Natural killer cell (primary cell): ENCODE measurements around the gene SNAPC2. TPM values are rescaled to one million over a fixed set of nuclear protein-coding genes. Genes with fewer than 3 reads are reported as not detected.

Experiments used
- ATAC-seq, 3 donors: fragments of 150-1000 bp in 2 of 3; fragments of 200-7000 bp in 1 of 3; cut with Tn5 transposase; 1 replicate in 1 of 3; 2 replicates in 2 of 3; pipeline ENCODE4 v1.10.0; 2021; ENCODE audit warnings: mild to moderate bottlenecking in 2 of 3, moderate library complexity in 2 of 3
- DNase-seq, 2 donors: peaks; one replicate each; pipeline versions ENCODE4 v3.0.0 to v3.0.0-alpha.2; 2013 to 2021; ENCODE audit warnings: mixed read lengths in 1 of 2
- H3K27ac ChIP-seq: one replicate; pipeline ENCODE4 v1.5.1; 2013; ENCODE audit warnings: mild to moderate bottlenecking, low read length
- H3K27me3 ChIP-seq: one replicate; pipeline ENCODE4 v1.6.1; 2013; ENCODE audit warnings: low read length; ENCODE audit not compliant: control insufficient read depth, insufficient read depth
- H3K36me3 ChIP-seq: one replicate; pipeline ENCODE4 v1.6.1; 2013; ENCODE audit warnings: low read length; ENCODE audit not compliant: control insufficient read depth, insufficient read depth
- H3K4me1 ChIP-seq: one replicate; pipeline ENCODE4 v1.6.1; 2013; ENCODE audit warnings: low read length; ENCODE audit not compliant: control insufficient read depth, insufficient read depth
- H3K4me3 ChIP-seq: one replicate; pipeline ENCODE4 v1.5.1; 2013; ENCODE audit warnings: low read length
- H3K9me3 ChIP-seq: one replicate; pipeline ENCODE4 v1.6.1; 2013; ENCODE audit warnings: low read length; ENCODE audit not compliant: control insufficient read depth, insufficient read depth
- H3K27ac Mint-ChIP-seq, 2 donors: one replicate each; pipeline ENCODE4 v1.8.0; 2022; ENCODE audit warnings: mild to moderate bottlenecking in 2 of 2, mixed read lengths in 2 of 2, moderate library complexity in 1 of 2
- H3K27me3 Mint-ChIP-seq, 2 donors: one replicate each; pipeline ENCODE4 v1.8.0; 2022; ENCODE audit warnings: low read depth in 2 of 2, mixed read lengths in 2 of 2
- H3K36me3 Mint-ChIP-seq: one replicate; pipeline ENCODE4 v1.8.0; 2022; ENCODE audit warnings: mixed read lengths
- H3K4me1 Mint-ChIP-seq, 2 donors: one replicate each; pipeline ENCODE4 v1.8.0; 2022; ENCODE audit warnings: mixed read lengths in 2 of 2
- H3K4me3 Mint-ChIP-seq: one replicate; pipeline ENCODE4 v1.8.0; 2022; ENCODE audit warnings: mild to moderate bottlenecking, moderate library complexity, mixed read lengths
- H3K9me3 Mint-ChIP-seq, 2 donors: one replicate each; pipeline ENCODE4 v1.8.0; 2022; ENCODE audit warnings: mixed read lengths in 2 of 2
- WGBS: methylation state at CpG from one replicate; pipeline ENCODE4 v1.1.7; 2013; ENCODE audit warnings: missing lambda C conversion rate; ENCODE audit not compliant: insufficient coverage; 5-methylcytosine and 5-hydroxymethylcytosine counted together
- intact Hi-C: fragments of 100-400 bp; cut with micrococcal nuclease; formaldehyde crosslinking; loops from one replicate; pipeline ENCODE4 v1.14.2; 2022
- total RNA-seq, 4 donors: library from RNA; stranded (reverse); fragments of 120-200 nt in 1 of 4; gene quantifications; one replicate each; pipeline versions ENCODE4 v1.2.3 to v1.2.4, GENCODE V29; 2013 to 2022
- TF ChIP-seq, protein P1 (sequence below): fragments of 200-600 bp; IDR thresholded peaks from one replicate; pipeline ENCODE4 v1.8.0; 2022; ENCODE audit warnings: antibody characterized with exemption

Gene SNAPC2
- total RNA-seq, 3 donors from 2014 or later (not counting 1 experiment from before 2014, with no cell fraction given): 22.1 to 32.4 (median 27.1) TPM

- Histone ChIP-seq H3K27ac (no peak overlapping the region), H3K27me3 (no peaks in the 10 kb centered on the region), H3K9me3 (no peaks in the 10 kb centered on the region), H3K4me1 (no peaks in the 10 kb centered on the region), H3K4me3 (no peak overlapping the region), H3K36me3 (no peaks in the 10 kb centered on the region)
- ATAC-seq: no peak
- TF ChIP-seq, protein P1, sequence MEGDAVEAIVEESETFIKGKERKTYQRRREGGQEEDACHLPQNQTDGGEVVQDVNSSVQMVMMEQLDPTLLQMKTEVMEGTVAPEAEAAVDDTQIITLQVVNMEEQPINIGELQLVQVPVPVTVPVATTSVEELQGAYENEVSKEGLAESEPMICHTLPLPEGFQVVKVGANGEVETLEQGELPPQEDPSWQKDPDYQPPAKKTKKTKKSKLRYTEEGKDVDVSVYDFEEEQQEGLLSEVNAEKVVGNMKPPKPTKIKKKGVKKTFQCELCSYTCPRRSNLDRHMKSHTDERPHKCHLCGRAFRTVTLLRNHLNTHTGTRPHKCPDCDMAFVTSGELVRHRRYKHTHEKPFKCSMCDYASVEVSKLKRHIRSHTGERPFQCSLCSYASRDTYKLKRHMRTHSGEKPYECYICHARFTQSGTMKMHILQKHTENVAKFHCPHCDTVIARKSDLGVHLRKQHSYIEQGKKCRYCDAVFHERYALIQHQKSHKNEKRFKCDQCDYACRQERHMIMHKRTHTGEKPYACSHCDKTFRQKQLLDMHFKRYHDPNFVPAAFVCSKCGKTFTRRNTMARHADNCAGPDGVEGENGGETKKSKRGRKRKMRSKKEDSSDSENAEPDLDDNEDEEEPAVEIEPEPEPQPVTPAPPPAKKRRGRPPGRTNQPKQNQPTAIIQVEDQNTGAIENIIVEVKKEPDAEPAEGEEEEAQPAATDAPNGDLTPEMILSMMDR: no peak
- Mint-ChIP-seq H3K36me3 (no peaks in the 10 kb centered on the region), H3K27ac (no peak overlapping the region), H3K9me3 (no peaks in the 10 kb centered on the region), H3K27me3 (peaks cover 0 to 5% of the 10 kb centered on the region in 2 donors), H3K4me1 (no peaks in the 10 kb centered on the region), H3K4me3 (no peak overlapping the region)
- 90% methylated on average over 11 of the region's 11 CpGs for WGBS
- no peak for DNase-seq
- intact Hi-C loops: no loop called here
These were observed 22.8 kb upstream of the SNAPC2 start for GRCh38 chr19:7897292-7897691.

DNA sequence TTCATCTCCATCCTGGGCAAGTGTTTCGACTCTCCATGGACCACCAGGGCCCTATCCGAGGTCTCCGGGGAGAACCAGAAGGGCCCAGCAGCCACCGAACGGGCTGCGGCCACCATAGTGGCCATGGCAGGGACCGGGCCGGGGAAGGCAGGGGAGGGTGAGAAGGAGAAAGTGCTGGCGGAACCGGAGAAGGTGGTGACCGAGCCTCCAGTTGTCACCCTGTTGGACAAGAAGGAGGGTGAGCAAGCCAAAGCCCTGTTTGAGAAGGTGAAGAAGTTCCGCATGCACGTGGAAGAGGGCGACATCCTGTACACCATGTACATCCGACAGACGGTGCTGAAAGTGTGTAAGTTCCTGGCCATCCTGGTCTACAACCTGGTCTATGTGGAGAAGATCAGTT, 21.2 kb upstream of the SNAPC2 start:
- H3K36me3 Mint-ChIP-seq: no peaks in the 10 kb centered on the region
- Histone ChIP-seq H3K4me1 (peaks cover 9% of the 10 kb centered on the region), H3K27ac (no peak overlapping the region), H3K4me3 (no peak overlapping the region), H3K9me3 (no peaks in the 10 kb centered on the region), H3K27me3 (no peaks in the 10 kb centered on the region), H3K36me3 (no peaks in the 10 kb centered on the region)
- no peak overlapping the region for H3K27ac Mint-ChIP-seq
- H3K27me3 Mint-ChIP-seq: peaks cover 0 to 8% of the 10 kb centered on the region in 2 donors
- intact Hi-C loops: no loop called here
- TF ChIP-seq, protein P1: no peak
- peaks cover 9 to 12% of the 10 kb centered on the region in 2 donors for H3K4me1 Mint-ChIP-seq
- no peaks in the 10 kb centered on the region for H3K9me3 Mint-ChIP-seq
- 94% methylated on average over 16 of the region's 16 CpGs for WGBS
- ATAC-seq (no peak), DNase-seq (no peak)
- no peak overlapping the region for H3K4me3 Mint-ChIP-seq

DNA sequence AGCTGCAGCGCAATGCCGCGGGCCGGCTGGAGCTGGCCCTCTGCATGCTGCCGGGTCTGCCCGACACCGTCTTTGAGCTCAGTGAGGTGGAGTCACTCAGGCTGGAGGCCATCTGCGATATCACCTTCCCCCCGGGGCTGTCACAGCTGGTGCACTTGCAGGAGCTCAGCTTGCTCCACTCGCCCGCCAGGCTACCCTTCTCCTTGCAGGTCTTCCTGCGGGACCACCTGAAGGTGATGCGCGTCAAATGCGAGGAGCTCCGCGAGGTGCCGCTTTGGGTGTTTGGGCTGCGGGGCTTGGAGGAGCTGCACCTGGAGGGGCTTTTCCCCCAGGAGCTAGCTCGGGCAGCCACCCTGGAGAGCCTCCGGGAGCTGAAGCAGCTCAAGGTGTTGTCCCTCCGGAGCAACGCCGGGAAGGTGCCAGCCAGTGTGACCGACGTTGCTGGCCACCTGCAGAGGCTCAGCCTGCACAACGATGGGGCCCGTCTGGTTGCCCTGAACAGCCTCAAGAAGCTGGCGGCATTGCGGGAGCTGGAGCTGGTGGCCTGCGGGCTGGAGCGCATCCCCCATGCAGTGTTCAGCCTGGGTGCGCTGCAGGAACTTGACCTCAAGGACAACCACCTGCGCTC, 20.3 kb upstream of the SNAPC2 start:
- Histone ChIP-seq H3K36me3 (no peaks in the 10 kb centered on the region), H3K9me3 (no peaks in the 10 kb centered on the region), H3K27ac (no peak overlapping the region), H3K27me3 (no peaks in the 10 kb centered on the region), H3K4me3 (no peak overlapping the region), H3K4me1 (peaks cover 15% of the 10 kb centered on the region)
- no peaks in the 10 kb centered on the region for H3K36me3 Mint-ChIP-seq
- H3K4me1 Mint-ChIP-seq: peaks cover 15 to 19% of the 10 kb centered on the region in 2 donors
- H3K27ac Mint-ChIP-seq: no peak overlapping the region
- H3K9me3 Mint-ChIP-seq: no peaks in the 10 kb centered on the region
- ATAC-seq (no peak), DNase-seq (no peak)
- 92% methylated on average over 34 of the region's 34 CpGs for WGBS
- H3K4me3 Mint-ChIP-seq: no peak overlapping the region
- peaks cover 0 to 6% of the 10 kb centered on the region in 2 donors for H3K27me3 Mint-ChIP-seq
- intact Hi-C loops: no loop called here
- TF ChIP-seq, protein P1: no peak

GRCh38 chr19:7900401-7900870, 19.7 kb upstream of the SNAPC2 start:
- Histone ChIP-seq H3K36me3 (peaks cover 4% of the 10 kb centered on the region), H3K27ac (no peak overlapping the region), H3K9me3 (no peaks in the 10 kb centered on the region), H3K4me1 (peaks cover 21% of the 10 kb centered on the region), H3K27me3 (no peaks in the 10 kb centered on the region), H3K4me3 (no peak overlapping the region)
- no peaks in the 10 kb centered on the region for H3K36me3 Mint-ChIP-seq
- no peak for ATAC-seq
- TF ChIP-seq, protein P1: no peak
- peaks cover 20 to 25% of the 10 kb centered on the region in 2 donors for H3K4me1 Mint-ChIP-seq
- 89% methylated on average over 21 of the region's 21 CpGs for WGBS
- no peak overlapping the region for H3K27ac Mint-ChIP-seq
- no peak for DNase-seq
- intact Hi-C loops: no loop called here
- H3K9me3 Mint-ChIP-seq: no peaks in the 10 kb centered on the region
- peaks cover 0 to 6% of the 10 kb centered on the region in 2 donors for H3K27me3 Mint-ChIP-seq
- H3K4me3 Mint-ChIP-seq: no peak overlapping the region
